Measurements from ENCODE around the gene ARL5A. TPM values are rescaled to one million over a fixed set of nuclear protein-coding genes. Genes with fewer than 3 reads are reported as not detected.

The ARL5A gene
- total RNA-seq, 1 donor from 2014 or later, result 69.5 TPM

DNA sequence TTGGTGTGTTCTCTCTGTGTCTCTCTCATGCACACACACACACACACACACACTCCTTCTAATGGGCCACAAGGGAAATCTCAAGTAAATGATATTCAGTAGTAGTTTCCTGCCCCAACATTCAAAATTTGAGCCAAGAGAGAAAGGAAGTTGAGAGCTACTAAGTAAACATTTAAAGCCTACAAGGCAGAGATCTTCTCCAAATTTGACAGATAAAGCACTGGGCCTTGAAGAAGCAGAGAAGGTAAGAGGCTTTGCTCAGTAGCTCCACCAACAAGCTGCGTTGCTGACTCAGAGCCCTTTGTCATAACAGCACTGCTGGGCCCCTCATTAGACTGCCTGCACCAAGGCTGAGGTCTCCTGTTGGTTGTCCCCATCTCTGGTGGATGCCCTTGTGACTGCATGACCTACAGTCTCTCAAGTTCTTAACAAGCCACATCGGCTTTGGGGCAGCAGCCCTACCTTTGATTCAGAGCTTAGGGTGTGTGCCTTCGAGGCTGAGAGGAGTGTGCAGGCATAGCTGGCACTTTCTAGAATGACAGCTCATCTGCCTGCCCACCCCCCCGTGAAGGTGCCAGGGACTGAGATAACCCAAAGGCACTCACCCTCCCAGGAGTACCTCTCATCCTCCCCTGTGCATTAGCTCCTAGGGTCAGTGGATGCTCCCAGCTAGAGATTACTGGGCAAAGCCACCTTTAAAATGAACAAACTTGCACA is 61.6 kb downstream of the ARL5A start:
- no peak for TF ChIP-seq CTCF (conservative IDR thresholded peaks at IDR 0.05; ENCODE audit: low read depth, low read length)
- no peak for DNase-seq (ENCODE audit: low read depth)
- no peak overlapping the region for H3K4me3 ChIP-seq (ENCODE audit: low read depth, low read length)

DNA sequence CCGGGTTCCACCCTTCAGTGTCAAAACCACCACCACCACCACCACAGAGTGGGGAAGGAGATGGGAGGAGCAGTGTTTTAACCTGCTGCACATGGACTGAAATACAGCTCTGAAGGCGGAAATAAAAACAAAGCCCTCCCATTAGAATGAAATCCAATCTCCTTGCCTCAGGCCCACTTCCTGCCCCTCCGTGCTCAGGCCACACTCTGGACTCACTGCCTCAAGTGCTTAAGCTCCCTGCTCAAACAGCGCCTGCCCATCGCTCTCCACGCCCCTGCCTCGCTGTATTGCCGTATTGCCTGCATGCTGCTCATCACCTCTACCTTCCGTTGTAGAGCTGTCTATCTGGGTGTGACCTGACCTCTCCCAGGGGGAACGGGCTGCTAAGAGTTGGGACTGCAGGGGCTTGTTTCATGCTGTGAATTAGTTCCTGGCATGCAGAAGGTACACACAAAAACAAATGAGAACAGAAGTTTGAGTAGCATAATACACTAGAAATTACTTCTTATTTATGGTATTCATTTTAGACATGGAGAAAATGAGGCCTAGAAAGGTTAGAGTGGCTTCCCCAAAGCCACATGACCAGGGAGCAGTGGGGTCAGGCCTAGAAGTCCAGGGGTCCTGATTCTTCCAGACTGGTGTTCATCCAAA is 62.3 kb downstream of the ARL5A start:
- no peak for TF ChIP-seq CTCF (conservative IDR thresholded peaks at IDR 0.05; ENCODE audit: low read depth, low read length)
- no peak overlapping the region for H3K4me3 ChIP-seq (ENCODE audit: low read depth, low read length)
- no peak for DNase-seq (ENCODE audit: low read depth)

DNA sequence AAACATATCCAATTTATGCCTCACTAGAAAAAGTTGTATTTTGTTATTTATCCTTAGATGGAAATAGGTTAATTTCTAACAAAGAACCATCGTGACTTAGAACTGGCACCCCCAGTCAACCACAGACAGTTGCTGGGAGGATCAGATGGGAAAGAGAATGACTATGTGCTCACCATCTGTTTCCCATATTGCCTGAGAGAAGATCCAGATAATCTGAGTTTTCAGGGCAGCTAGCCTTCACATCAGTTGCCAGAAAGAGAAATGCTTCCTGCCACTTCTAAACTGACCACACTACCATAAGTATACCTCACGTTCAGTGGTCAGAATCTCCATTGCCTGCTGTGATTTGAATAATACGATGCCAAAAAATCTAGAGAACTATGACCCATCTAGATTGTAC is 65.5 kb downstream of the ARL5A start:
- no peak for TF ChIP-seq CTCF (conservative IDR thresholded peaks at IDR 0.05; ENCODE audit: low read depth, low read length)
- no peak for DNase-seq (ENCODE audit: low read depth)
- H3K4me3 ChIP-seq (ENCODE audit: low read depth, low read length), result no peak overlapping the region

GRCh38 chr2:151761687-151762086 is 66.5 kb downstream of the ARL5A start:
- no peak overlapping the region for H3K4me3 ChIP-seq (ENCODE audit: low read depth, low read length)
- no peak for DNase-seq (ENCODE audit: low read depth)
- no peak for TF ChIP-seq CTCF (conservative IDR thresholded peaks at IDR 0.05; ENCODE audit: low read depth, low read length)

- H3K4me3 ChIP-seq (ENCODE audit: low read depth, low read length), result no peak overlapping the region
- DNase-seq (ENCODE audit: low read depth), result no peak
- TF ChIP-seq CTCF (conservative IDR thresholded peaks at IDR 0.05; ENCODE audit: low read depth, low read length), result no peak
These were observed 67.0 kb downstream of the ARL5A start for GRCh38 chr2:151761193-151761592.

DNA sequence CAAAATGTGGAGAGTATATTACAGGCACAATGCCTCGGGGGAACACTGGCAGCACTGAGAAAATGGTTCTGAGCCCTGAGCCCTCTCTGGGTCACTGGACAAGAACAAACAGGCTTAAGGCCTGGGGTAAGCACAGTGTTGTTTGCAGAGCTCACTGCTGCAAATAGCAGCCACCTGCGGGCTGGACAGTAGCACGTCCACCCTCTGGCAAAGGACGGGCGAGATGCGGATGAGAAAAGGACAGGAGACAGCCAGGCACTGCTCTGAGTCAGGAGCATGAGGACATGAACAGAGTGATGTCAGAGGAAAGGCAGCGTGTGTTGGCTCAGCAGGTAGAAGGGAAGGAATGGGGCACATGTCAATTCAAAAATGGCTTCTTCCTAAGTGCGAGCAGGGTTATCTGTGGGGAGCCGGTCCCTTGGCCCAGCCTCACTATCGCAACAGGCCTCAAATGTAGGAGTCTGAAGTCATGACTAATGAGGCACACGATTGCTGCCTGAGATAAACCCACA is 68.0 kb downstream of the ARL5A start:
- DNase-seq (ENCODE audit: low read depth), result peak; percentile 27
- TF ChIP-seq CTCF (conservative IDR thresholded peaks at IDR 0.05; ENCODE audit: low read depth, low read length), result no peak
- H3K4me3 ChIP-seq (ENCODE audit: low read depth, low read length), result no peak overlapping the region
